ENCODE data around the gene REPS1.

The REPS1 gene

DNA sequence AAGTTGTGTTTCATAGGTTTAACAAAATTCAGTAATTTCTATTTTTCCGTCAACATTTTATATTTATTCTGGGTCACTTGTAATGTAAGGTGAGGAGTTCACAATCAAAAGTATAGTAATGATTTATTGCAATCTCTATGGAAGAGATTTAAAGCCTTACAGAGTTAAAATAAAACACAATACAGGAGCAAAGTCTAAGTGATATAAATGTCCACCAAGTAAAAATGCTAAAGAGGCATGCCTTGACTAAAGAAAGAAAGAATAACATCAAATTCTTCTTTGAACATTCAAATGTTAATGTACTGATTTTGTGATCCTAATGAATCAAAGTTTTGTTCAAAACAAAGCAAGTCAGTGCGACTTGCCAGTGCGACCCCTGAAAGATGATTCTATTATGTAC, 61.5 kb downstream of the REPS1 start:
- DNase-seq (ENCODE audit: low spot score): no peak

DNA sequence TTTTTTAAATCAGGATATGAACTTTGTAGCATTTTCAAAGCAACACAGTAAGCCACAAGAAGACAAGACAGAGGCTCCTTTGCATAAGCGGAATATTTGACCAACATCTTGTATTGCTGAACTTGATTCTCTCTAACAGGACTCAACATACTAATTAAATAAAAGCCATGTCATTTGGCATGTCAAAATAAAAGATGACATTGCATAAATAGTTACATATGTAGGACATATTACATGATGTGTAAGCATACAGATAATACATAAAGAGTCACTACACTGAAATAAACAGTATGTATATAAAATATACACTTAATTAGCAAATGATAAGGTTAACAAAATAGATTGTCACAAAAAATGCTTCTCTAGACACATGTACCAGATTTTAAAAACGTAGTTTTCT, 62.2 kb downstream of the REPS1 start:
- no peak for DNase-seq (ENCODE audit: low spot score)

DNA sequence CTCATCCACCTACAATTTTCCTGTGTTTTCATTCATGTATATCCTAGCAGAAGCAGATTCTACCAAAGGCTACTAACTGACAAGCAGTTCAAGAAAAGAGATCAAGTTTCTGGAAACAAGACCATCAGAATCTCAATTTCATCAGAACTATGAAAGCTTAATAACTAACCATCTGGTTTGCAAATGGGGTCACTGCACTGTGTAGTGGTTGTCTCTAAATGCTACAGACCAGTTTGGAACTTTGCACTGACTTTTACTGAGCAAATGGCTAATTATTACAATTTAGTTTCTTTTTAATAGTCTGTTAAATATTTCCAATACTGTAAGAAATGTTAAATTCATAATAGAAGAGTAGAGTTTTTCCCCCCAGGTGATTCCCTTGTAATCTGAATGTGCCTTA, 64.5 kb downstream of the REPS1 start:
- no peak for DNase-seq (ENCODE audit: low spot score)

DNA sequence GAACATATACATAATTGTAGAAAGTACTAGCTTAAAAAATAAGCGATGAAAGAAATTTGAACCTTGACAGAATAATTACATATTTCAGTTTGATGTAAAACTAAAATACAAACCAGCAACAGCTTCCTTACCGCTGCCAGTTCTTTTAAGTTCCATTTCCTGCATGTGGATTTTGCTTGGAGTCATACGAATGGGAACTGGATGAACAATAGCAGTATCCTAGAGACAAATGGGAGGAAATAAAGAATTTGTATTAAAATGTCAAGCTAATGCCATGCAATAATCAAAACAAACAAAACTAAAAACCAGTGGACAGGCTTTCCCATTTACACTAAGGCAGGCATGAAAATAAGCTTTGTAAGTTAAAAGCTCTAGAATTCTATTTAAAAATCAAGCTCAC, 67.1 kb downstream of the REPS1 start:
- no peak for DNase-seq (ENCODE audit: low spot score)

DNA sequence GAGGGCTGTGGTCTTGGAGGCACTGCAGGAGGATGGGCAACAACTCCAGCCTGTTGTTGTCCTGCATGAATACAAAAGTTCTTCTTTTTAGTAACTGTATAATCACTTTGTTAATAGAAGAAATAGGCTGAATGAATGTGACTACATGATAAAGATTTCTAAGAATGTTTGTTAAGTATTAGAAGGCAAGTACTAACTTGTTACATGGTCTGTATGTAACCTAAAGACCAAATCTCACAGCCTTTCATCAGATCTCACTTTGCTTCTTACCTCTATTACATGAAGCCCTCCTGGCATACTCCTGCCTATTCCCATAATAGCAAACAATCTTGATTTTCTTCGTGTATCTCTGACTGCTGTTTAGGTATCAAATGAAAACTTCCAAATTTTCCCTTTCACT, 73.4 kb downstream of the REPS1 start:
- no peak for DNase-seq (ENCODE audit: low spot score)

DNA sequence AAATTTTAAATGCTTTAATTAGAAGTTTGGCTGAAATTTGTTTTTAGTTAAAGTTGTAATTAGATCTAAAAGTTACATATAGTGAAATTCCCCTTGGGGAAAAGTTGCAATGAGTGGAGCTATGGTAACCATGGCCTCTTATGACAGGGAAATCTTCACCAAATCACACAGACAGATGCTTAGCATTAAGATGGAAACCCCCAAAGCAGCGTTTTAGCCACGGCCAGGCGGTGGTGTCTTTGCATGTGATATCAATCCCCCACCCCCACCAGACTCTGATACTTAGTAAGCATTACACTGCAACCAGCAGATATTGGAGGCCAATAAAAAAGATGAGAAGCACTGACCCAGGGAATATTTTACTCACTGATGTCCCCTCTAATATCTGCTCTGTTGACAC, 75.7 kb downstream of the REPS1 start:
- DNase-seq (ENCODE audit: low spot score): no peak

DNA sequence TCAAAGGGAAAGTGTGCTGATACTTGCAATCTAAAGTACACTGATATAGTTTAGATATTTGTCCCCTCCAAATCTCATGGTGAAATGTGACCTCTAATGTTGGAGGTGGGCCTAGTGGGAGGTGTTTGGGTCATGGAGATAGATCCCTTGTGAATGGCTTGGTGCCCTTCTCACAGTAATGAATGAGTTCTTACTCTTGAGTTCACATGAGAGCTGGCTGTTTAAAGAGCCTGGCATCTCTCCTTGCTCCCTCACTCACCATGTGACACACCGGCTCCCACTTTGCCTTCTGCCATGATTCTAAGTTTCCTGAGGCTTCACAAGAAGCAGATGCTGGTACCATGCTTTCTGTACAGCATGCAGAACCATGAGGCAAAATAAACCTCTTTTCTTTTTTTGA, 78.1 kb downstream of the REPS1 start:
- DNase-seq (ENCODE audit: low spot score): no peak

DNA sequence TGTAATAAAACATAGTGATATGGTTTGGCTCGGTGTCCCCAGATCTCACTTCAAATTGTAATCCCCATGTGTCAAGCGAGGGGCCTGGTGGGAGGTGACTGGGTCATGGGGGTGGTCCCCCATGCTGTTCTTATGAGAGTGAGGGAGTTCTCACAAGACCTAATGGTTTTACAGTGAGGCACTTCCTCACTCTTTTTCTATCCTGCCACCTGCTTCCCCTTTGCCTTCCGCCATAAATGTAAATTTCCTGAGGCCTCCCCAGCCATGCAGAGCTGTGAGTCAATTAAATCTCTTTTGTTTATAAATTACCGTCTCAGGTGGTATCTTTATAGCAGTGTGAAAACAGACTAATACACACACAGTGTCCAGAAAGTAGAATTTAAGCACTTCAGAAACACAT, 78.5 kb downstream of the REPS1 start:
- no peak for DNase-seq (ENCODE audit: low spot score)

DNA sequence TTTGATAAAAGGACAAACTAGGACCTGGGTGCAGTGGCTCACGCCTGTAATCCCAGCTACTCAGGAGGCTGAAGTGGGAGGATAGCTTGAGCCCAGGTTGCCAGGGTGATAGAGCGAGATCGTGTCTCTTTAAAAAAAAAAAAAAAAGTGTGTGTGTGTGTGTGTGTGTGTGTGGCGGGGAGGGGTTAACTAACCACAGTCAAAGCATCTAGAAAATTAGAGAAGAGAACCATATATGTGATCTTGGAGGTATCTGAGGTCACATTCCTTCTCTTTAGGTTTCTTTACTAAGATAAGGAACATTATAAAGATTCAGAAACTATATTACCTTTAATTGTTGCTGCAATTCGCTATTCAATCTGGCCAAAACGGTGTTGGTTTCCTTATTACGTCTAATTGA, 80.9 kb downstream of the REPS1 start:
- DNase-seq (ENCODE audit: low spot score): no peak

DNA sequence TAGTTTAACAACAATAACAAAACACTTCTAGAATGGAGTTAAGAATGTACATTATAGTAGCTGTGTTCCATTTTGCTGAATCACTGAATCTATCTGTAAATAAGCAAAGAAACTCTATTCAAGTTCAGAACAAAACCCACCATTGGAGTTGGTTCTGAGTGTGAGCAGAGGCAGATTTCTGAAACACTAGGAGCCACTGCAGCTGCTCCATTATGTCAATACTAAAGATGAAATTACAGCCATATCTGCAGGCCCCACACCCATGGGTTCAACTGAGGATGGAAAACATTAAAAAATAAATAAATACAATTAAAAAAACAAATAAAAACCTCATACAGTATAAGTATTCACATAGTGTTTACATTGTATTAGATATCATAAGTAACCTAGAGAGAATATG, 91.0 kb downstream of the REPS1 start:
- DNase-seq (ENCODE audit: low spot score): no peak

DNA sequence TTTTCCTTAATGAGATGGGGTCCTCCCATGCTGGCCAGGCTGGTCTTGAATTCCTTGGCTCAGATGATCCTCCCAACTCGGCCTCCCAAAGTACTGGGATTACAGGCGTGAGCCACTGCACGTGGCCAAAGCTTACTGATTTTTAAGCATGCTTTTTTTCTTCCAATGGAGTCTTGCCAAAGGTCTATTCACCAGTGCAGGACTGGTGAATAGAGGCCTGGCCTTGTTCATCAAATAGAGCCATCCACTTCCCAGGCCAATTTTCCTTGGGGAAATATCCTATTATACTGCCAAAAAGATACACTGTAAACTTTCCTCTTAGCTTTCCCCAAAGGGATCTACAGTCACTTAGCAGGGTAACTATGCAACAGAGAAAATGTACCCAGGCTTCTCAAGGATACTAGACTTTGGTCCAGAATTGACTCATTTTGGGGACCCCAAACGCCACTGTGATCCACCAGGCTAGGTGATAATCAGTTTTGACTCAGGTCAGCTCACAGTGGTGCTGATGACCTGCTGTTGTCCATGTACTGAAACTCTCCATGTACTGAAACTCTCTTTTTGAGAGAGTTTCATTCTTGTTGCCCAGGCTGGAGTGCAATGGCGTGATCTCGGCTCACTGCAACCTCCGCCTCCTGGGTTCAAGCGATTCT, 91.8 kb downstream of the REPS1 start:
- no peak for DNase-seq (ENCODE audit: low spot score)

DNA sequence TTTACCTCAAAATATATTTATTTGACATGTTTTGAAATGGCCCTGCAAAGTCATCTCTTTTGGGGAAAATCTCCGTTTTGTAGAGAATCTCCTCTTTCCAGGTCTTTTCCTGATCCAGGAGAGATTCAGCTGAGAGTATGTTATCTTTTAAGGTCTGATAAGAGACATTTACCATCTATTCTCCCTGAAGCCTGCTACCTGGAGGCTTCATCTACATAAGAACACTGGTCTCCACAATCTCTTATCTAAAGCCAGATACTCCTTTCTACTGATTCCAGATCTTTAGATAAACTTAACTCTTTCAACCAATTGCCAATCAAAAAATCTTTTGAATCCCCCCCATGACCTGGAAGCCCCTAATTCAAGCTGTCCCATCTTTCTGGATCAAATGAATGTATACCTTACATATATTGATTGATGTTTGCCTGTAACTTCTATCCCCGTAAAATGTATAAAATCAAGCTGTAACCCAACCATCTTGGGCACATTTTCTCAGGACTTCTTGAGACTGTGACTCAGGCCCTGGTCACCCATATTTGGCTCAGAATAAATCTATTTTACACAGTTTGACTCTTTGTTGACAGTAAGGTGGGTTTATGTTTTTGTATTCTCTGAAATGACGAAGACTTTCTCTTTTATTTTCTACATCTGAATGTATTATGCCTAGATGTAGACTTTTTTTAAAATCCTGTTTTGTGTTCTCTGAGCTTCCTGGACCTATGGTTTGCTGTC, 96.6 kb downstream of the REPS1 start:
- DNase-seq (ENCODE audit: low spot score): no peak

DNA sequence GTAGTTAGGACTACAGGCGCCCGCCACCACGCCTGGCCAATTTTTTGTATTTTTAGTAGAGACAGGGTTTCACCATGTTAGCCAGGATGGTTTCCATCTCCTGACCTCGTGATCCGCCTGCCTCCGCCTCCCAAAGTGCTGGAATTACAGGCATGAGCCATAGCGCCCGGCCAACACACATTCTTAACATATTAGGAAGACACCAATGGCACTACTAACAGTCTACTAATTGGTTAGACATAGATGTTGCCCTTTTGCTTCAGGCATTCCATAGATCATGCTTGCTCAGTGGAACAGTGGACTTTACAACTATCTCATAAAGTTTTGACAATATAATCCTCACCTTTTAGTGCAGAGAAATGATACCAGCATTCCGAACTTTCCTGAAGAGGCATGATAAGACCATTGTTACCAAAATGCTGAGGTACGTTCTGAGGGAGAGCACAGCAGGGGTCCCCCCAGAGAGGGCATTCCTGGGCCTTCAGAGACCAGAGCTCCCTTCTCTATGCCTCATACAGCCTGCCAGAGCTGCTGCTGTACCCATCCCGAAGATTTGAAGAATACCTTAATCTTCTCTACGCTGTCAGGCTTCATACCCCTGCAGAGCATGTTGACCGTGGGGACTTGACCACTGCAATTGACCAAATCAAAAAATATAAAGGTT, 102.8 kb downstream of the REPS1 start:
- peak; percentile 4 for DNase-seq (ENCODE audit: low spot score)

DNA sequence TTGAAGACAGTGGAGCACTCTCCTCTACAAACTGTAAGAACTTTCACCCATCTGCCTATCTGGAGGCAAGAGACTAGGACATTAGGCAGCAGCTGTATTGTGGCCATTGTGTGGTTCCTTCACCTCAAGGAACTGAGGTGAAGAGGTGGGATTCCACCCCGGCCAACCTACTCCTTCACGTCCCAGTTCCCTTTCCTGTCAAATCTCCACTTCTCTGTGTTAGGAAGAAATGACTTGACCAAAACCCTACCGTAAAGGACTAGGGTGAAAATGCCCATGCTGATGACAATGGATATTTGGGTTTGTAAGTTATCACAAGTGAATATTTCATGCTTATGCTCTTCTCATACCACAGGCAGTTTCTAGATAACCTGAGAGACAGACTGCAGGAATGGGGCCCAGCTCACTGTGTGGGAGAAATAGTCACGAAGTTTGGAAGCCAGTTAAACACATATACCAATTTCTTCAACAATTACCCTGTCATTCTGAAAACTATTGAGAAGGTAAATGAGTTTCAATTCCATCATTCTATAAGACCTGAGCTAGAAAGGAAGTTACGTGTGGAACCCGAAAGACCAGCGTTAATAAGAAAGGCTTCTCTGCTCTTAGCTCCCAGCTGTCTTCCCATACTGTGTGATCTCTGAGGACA, 105.6 kb downstream of the REPS1 start:
- no peak for DNase-seq (ENCODE audit: low spot score)

DNA sequence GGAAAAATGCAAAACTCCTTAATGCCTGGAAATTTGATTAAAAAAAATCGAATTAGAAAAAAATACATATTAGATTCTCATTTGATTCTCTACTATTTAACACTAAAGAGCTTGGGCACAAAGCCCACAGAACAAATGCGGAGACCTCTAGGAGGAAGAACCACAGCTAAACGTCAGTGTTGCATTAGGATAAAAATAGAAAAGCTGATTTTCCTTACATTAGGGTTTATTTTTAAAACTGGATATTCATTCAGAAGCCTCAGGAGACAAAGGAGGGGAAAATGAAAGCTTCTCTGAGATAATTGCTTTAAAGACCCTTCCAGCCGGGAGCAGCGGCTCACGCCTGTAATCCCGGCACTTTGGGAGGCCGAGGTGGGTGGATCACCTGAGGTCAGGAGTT, 114.9 kb downstream of the REPS1 start:
- no peak for DNase-seq (ENCODE audit: low spot score)

DNA sequence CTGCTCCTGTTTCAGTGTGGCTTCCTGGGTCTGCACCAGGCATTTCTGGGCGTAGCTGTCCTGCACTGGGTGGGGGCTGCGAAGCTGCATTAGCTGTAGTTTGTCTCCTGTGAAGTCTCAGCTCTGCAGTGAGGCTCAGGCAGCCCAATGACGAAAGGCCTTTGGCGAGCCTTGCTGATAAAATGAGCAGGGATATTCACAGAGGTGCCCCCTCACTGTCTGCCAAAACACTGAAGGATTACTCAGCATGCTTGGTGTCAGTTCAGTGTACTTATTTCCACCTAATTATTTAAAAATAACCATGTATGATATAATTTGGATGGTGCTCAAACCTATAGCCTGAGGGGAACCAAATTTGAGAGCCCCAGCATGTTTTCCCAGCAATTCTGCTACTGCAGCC, 118.7 kb downstream of the REPS1 start:
- no peak for DNase-seq (ENCODE audit: low spot score)

DNA sequence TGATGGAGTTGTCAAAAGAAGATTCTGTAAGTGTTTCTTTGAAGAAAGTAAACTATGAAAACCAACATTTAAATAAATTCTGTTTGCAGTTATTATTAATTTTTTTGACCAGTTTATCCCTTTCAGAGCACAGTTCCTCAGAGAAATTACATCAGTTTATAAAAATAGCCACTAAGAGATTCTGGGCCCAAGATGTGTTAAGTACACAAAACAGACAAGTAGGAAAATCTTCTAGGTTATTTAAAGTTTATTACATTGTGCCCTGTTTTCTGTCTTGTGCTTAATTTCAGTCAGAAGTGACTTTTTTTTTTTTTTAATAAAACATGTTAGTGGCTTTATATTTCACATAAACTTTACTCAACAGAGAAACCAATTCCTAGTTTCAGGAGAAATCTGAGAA, 119.9 kb downstream of the REPS1 start:
- DNase-seq (ENCODE audit: low spot score): no peak

DNA sequence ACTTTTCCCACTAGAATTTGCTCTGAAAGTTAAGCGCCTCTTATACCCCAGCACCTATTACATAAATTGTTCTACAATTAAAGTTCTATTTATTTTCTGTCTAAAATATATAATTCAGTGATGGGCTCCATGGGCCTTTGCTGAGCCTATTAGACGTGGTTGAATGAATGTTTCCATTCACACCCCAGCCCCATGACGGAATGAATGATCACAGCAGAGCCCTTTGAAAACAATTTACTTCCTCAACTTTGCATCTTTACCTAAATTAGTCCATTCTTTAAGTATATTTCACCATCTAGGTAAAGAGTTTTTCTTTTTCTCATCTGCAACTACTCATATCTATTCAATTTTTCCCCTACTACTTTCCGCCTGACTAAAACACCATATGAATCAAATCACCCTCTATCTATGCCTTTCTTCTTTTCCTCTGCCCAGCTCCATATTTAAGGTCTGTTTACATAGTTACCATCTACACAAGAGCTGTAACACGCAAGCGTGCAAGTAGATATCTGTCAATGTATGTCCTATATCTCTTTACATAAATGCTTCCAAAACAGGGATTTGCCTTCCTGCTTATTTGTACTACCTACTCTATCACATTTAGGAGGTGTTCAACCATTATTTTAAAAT, 122.5 kb downstream of the REPS1 start:
- no peak for DNase-seq (ENCODE audit: low spot score)

DNA sequence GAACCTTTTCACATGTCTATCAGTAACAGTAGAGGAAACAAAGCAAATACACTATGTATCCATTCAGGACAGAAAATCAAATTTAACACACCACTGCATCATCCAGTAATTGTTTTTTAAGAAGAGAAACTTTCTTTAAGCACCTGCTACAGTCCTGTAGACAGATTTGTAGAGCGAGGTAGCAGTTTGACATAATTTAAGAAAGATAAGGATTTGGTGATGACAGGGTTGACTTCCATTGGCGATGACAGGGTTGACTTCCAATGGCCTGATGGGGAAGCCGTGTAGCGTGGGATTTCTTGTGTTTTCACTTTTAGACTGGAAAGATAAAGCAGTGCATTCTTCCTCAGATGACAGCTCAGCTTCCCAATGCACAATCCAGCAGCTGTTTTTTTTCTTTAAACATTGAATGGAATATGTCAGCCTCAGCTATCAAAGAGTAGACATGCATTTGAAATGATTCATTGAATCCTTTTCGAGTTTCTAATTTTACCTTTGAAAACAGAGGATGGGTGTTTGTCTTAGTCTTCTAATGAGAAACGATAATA, 123.6 kb downstream of the REPS1 start:
- no peak for DNase-seq (ENCODE audit: low spot score)

DNA sequence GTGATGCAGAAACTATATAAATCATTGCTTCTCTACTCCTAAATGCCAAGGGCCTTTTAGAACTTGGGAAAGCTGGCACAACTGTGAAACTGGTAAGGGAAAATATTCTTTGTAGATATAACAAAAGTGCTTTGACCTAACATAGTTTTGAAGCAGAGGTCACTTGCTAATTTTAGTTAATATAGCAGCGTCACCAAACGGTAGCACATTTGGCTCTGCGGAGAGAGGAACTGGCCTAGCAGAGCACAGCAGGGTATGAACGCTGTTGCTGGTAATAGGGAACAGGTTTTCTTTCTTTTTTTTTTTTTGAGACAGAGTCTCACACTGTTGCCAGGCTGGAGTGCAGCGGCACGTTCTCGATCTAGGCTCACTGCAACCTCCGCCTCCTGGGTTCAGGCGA, 124.7 kb downstream of the REPS1 start:
- DNase-seq (ENCODE audit: low spot score): no peak

DNA sequence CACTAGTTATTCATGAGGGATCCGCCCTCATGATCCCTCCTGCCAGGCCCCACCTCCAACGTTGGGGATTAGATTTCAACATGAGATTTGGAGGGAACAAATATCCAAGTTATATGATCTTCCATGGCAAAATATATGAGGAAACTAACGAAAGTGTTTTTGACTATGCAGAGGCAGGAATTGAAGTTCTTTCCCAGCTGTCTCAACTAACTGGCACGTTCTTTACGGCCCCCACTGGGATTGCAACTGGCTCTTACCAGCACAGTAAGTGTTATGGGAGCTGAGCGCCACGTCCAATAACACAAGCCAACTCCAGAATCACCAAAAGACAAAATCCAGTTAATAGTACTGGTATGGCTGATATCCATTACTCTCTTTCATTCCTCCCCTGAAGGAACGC, 125.6 kb downstream of the REPS1 start:
- DNase-seq (ENCODE audit: low spot score): no peak

DNA sequence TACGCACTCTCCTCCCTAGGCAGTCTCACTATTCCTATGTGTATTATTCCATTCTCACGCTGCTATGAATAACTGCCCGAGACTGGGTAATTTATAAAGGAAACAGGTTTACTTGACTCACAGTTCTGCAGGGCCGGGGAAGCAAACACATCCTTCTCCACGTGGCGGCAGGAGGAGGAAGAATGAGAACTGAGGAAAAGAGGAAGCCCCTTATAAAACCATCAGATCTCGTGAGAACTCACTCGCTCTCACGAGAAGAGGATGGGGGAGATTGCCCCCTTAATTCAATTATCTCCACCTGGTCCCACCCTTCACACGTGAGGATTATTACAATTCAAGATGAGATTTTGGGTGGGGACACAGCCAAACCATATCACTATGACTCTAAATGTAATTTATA, 130.3 kb downstream of the REPS1 start:
- no peak for DNase-seq (ENCODE audit: low spot score)

Measured in kidney tubule cell (primary cell).